MM.1S (cell line): ENCODE measurements around the gene SORBS2.
A peak's percentile ranks its signal among the peaks of the same experiment; 100 is the strongest.

Experiments
- DNase-seq: peaks from one replicate; pipeline ENCODE4 v3.0.0-alpha.2; 2015
- H2AFZ ChIP-seq: fragments of 300-600 bp; sonication (generic); 2 replicates; pipeline ENCODE4 v1.6.0; 2016; ENCODE audit warnings: antibody characterized with exemption, low read length
- H3F3A ChIP-seq: fragments of 300-600 bp; sonication (generic); 2 replicates; pipeline ENCODE4 v1.6.1; 2016; ENCODE audit warnings: mild to moderate bottlenecking, antibody characterized with exemption, low read length, moderate library complexity, mixed read lengths; ENCODE audit not compliant: insufficient read depth
- H3K27ac ChIP-seq: fragments of 300-600 bp; sonication (generic); 2 replicates; pipeline ENCODE4 v1.5.1; 2016; ENCODE audit warnings: mild to moderate bottlenecking, low read length
- H3K27me3 ChIP-seq: fragments of 300-600 bp; sonication (generic); replicated peaks from 2 replicates; pipeline ENCODE4 v1.6.0; 2016; ENCODE audit warnings: low read length; ENCODE audit not compliant: insufficient read depth
- H3K36me3 ChIP-seq: fragments of 300-600 bp; sonication (generic); replicated peaks from 2 replicates; pipeline ENCODE4 v1.6.1; 2016; ENCODE audit warnings: mild to moderate bottlenecking, low read length, mixed read lengths; ENCODE audit not compliant: insufficient read depth
- H3K4me1 ChIP-seq: fragments of 300-600 bp; sonication (generic); 2 replicates; pipeline ENCODE4 v1.6.1; 2016; ENCODE audit warnings: low read length, mixed read lengths
- H3K4me2 ChIP-seq: fragments of 300-600 bp; sonication (generic); 2 replicates; pipeline ENCODE4 v1.6.0; 2016; ENCODE audit warnings: low read depth, low read length
- H3K4me3 ChIP-seq: fragments of 300-600 bp; sonication (generic); 2 replicates; pipeline ENCODE4 v1.5.1; 2016; ENCODE audit warnings: low read length, mixed read lengths
- H3K79me2 ChIP-seq: fragments of 300-600 bp; sonication (generic); 2 replicates; pipeline ENCODE4 v1.6.1; 2016; ENCODE audit warnings: mixed run types, low read length, mixed read lengths
- H3K9ac ChIP-seq: fragments of 300-600 bp; sonication (generic); 2 replicates; pipeline ENCODE4 v1.6.1; 2016; ENCODE audit warnings: low read length, mixed read lengths
- H3K9me2 ChIP-seq: fragments of 300-600 bp; sonication (generic); replicated peaks from 2 replicates; pipeline ENCODE4 v1.6.1; 2016; ENCODE audit warnings: mild to moderate bottlenecking, low read length, mixed read lengths; ENCODE audit not compliant: insufficient read depth
- H3K9me3 ChIP-seq: fragments of 300-600 bp; sonication (generic); replicated peaks from 2 replicates; pipeline ENCODE4 v1.6.1; 2016; ENCODE audit warnings: mild to moderate bottlenecking, low read length, mixed read lengths; ENCODE audit not compliant: insufficient read depth
- H4K20me1 ChIP-seq: fragments of 300-600 bp; sonication (generic); 2 replicates; pipeline ENCODE4 v1.6.1; 2016; ENCODE audit warnings: mild to moderate bottlenecking, low read length, moderate library complexity, mixed read lengths; ENCODE audit not compliant: insufficient read depth
- CTCF ChIP-seq: fragments of 300-600 bp; sonication (generic); IDR thresholded peaks from 2 replicates; pipeline ENCODE4 v1.5.1; 2016; ENCODE audit warnings: antibody characterized with exemption, low read length, mixed read lengths
- EZH2 ChIP-seq: fragments of 300-600 bp; sonication (generic); optimal IDR thresholded peaks from 2 replicates; pipeline ENCODE3; 2017; ENCODE audit warnings: low read depth, mild to moderate bottlenecking, antibody characterized with exemption, low read length, mixed read lengths
- EZH2phosphoT487 ChIP-seq: fragments of 300-600 bp; sonication (generic); IDR thresholded peaks from 2 replicates; pipeline ENCODE4 v1.6.1; 2018; ENCODE audit warnings: antibody characterized with exemption, low read length

Gene SORBS2

GRCh38 chr4:185536411-185536709 is 275.6 kb downstream of the SORBS2 start:
- TF ChIP-seq EZH2phosphoT487 (no peak), EZH2 (no peak), CTCF (no peak)
- Histone ChIP-seq H3K27me3 (no peaks in the 10 kb centered on the region), H3K9ac (peak overlapping the region; percentile 97; the same call in 1 of the 2 replicates), H3K36me3 (no peaks in the 10 kb centered on the region), H4K20me1 (no peaks in the 10 kb centered on the region), H3K9me2 (no peaks in the 10 kb centered on the region), H3K9me3 (no peaks in the 10 kb centered on the region), H3K4me2 (peak overlapping the region; percentile 70), H3F3A (peaks cover 8% of the 10 kb centered on the region; the same call in 1 of the 2 replicates), H3K27ac (peak overlapping the region; percentile 9; the same call in 1 of the 2 replicates), H2AFZ (peak overlapping the region; percentile 22; the same call in 1 of the 2 replicates), H3K4me3 (peak overlapping the region; percentile 89), H3K79me2 (peaks cover 34% of the 10 kb centered on the region), H3K4me1 (peaks cover 15% of the 10 kb centered on the region)
- peak; percentile 42 for DNase-seq

DNA sequence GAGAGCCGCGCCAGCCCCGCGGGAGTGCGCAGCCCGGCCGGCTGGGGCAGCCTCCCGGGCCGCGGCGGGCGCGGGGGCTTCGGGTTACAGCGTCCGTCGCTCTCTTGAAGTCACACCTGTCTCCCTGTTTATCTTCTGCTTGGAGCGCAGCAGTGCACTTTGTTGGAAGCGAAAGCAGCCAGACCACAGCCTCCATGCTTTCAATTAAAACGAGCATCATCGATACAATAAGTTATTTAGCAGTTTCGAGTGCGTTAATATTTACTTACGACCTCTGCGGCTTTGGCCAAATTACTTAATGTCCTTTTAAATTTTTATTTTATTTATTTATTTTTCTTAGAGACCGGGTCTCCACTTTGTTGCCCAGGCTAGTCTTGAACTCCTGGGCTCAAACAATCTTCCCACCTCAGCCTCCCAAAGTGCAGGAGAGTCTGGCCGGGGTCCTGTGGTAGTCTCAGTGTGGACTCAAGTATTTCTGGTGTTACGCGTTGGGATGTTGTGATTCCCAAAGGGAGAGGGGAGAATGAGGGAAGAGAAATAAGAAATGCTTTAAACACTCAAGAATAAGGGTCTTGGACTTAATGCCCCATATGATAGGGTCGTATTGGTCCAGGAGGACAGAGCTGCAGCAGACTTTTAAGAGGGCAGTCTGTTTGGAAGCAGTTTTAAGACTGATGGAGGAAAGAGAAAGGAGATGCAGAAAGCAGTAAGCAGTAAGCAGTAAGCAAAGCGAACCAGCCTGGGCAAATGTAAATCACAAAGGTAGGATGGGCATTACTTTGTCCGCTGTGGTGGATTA is 276.2 kb downstream of the SORBS2 start:
- DNase-seq: no peak
- peak overlapping the region; percentile 70 for H3K4me2 ChIP-seq
- H3K27ac ChIP-seq: peak overlapping the region; percentile 9; the same call in 1 of the 2 replicates
- H3K9me2 ChIP-seq: no peaks in the 10 kb centered on the region
- H3F3A ChIP-seq: peaks cover 8% of the 10 kb centered on the region; the same call in 1 of the 2 replicates
- H3K9me3 ChIP-seq: no peaks in the 10 kb centered on the region
- H3K4me1 ChIP-seq: peaks cover 15% of the 10 kb centered on the region
- peak overlapping the region; percentile 89 for H3K4me3 ChIP-seq
- TF ChIP-seq EZH2 (no peak), EZH2phosphoT487 (no peak), CTCF (no peak)
- H4K20me1 ChIP-seq: no peaks in the 10 kb centered on the region
- H3K9ac ChIP-seq: peak overlapping the region; percentile 97
- H3K79me2 ChIP-seq: peaks cover 39% of the 10 kb centered on the region
- no peaks in the 10 kb centered on the region for H3K27me3 ChIP-seq
- H2AFZ ChIP-seq: peak overlapping the region; percentile 22; the same call in 1 of the 2 replicates
- no peaks in the 10 kb centered on the region for H3K36me3 ChIP-seq
